Right lobe of liver (tissue), 4 donors: ENCODE results near the gene POLR2L.

Experiments
- CTCF ChIP-seq, 4 donors: fragments of 200-600 bp in 3 of 4; fragments of 450-650 bp in 1 of 4; IDR thresholded peaks; one replicate each; pipeline versions ENCODE4 v1.5.1 to v1.8.0; 2016 to 2022; ENCODE audit warnings: antibody characterized with exemption in 4 of 4, mild to moderate bottlenecking in 2 of 4
- POLR2A ChIP-seq: fragments of 450-650 bp; IDR thresholded peaks from one replicate; pipeline ENCODE4 v1.6.1; 2017; ENCODE audit warnings: antibody characterized with exemption, mild to moderate bottlenecking
- donor health status: DM: no; HTN: no; CAD: no.
- donor health status: DM: no; HTN: no; CAD: no.
- donor health status: DM: no; HTN: yes; CAD: no.

- peak; percentile 65 for TF ChIP-seq POLR2A
- no peak for TF ChIP-seq CTCF (IDR thresholded peaks at IDR 0.05)
Measured at GRCh38 chr11:834371-835316, 7.7 kb downstream of the POLR2L start.
